Measurements from ENCODE around the gene ACOT11.

ACOT11 gene

DNA sequence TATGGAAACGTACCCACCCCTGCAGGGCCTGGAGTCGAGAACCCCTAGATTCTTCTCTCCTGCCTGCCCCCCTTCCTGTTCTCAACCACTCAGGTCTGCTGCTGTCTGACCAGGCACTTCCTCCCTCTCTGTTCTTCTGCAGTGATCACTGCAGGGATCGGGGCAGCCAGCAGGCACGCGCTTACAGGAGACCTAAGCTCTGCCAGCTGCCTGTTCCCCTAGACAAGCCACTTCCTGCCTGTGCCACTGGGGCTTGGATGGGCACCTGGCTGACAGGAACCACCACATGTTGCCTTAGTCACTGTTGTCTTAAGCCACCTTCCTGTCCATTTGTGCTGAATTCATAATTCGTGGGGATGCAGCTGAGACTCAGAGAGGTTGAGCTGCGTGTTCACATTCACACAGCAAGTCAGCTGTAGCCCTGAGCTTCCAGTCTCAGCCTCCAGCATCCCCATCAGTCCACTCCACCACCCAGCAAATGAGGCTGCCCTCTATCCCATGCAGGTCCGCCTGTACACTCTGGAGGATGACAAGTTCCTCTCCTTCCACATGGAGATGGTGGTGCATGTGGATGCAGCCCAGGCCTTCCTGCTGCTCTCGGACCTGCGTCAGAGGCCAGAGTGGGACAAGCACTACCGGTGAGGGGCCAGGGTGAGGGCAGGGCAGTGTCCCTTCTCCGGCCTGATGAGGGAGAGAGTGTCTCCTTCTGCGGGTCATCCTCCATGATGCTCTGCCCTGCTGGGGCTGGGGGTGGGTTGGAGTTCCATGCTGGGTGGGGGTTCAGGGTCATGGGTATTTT, 56.7 kb downstream of the ACOT11 start:
- DNase-seq (ENCODE audit: insufficient read length, low spot score) (no peak), FAIRE-seq (no peak)
- TF ChIP-seq POLR2AphosphoS5 (IDR thresholded peaks at IDR 0.05; ENCODE audit: low read depth, low read length) (no peak), SPI1 (IDR thresholded peaks at IDR 0.05; ENCODE audit: low read depth, low read length) (no peak), TAF1 (IDR thresholded peaks at IDR 0.05; ENCODE audit: low read depth, low read length) (no peak), POLR2A (IDR thresholded peaks at IDR 0.05; ENCODE audit: low read depth, low read length) (no peak), POU2F2 (IDR thresholded peaks at IDR 0.05; ENCODE audit: low read depth, low read length) (no peak), PAX5 (IDR thresholded peaks at IDR 0.05; ENCODE audit: insufficient read depth, low read length, severe bottlenecking) (no peak)

DNA sequence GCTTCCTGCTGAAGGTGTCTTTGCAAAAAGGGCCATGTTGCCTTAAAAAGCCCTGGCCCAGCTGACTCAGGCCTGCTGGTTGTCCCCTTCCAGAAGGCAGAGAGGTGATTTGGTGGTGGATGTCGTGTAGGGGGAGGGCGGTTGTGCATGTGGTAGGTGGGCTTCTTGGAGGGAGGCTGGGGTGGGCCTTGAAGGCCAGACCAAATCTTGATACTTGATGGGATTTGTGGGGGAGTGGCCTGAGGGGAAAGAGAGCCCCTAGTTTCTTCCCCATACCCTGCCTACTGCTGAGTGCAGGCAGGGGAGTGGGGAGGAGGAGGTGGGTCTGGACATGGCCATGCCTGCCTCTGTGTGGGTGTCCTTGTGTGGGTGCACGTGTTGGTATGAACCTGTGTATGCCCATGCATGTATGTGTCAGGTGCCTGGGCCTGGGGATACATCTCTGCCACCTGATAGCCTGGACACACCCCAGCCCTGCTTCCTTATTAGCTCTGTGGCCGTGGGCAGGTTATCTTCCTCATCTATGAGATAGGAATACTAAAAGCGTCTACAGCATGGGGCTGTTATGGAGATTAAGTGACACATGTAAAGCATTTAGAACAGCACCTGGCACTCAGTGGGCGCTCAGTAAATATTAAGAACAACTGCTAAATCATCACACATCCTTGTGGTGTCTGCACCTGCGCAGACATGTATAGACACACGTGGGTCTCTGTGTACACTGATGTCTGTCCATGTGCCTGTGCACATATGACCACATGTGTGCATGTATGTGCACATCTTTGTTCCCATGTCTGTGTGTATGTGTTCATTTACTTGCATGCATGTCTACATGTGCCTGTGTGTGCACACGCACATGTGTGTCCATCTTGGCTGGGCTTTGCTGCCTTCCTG, 58.3 kb downstream of the ACOT11 start:
- DNase-seq (ENCODE audit: insufficient read length, low spot score) (no peak), FAIRE-seq (no peak)
- TF ChIP-seq POU2F2 (IDR thresholded peaks at IDR 0.05; ENCODE audit: low read depth, low read length) (no peak), POLR2A (IDR thresholded peaks at IDR 0.05; ENCODE audit: low read depth, low read length) (no peak), POLR2AphosphoS5 (IDR thresholded peaks at IDR 0.05; ENCODE audit: low read depth, low read length) (no peak), SPI1 (IDR thresholded peaks at IDR 0.05; ENCODE audit: low read depth, low read length) (no peak), TAF1 (IDR thresholded peaks at IDR 0.05; ENCODE audit: low read depth, low read length) (no peak), PAX5 (IDR thresholded peaks at IDR 0.05; ENCODE audit: insufficient read depth, low read length, severe bottlenecking) (no peak)

DNA sequence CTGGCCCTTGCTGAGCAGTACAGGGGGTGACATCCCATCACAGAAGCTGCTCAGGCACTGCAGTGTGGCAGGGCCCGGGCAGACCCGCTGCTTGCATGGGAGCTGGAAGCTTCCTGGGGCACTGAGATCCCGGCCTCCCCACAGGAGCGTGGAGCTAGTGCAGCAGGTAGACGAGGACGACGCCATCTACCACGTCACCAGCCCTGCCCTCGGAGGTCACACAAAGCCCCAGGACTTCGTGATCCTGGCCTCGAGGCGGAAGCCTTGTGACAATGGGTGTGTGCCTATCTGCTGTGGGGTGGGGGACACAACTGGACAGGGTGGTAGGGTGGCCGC, 58.9 kb downstream of the ACOT11 start:
- FAIRE-seq (no peak), DNase-seq (ENCODE audit: insufficient read length, low spot score) (no peak)
- no peak for TF ChIP-seq POLR2A (IDR thresholded peaks at IDR 0.05; ENCODE audit: low read depth, low read length)
- TF ChIP-seq PAX5 (IDR thresholded peaks at IDR 0.05; ENCODE audit: insufficient read depth, low read length, severe bottlenecking) = no peak
- no peak for TF ChIP-seq POLR2AphosphoS5 (IDR thresholded peaks at IDR 0.05; ENCODE audit: low read depth, low read length)
- no peak for TF ChIP-seq SPI1 (IDR thresholded peaks at IDR 0.05; ENCODE audit: low read depth, low read length)
- no peak for TF ChIP-seq TAF1 (IDR thresholded peaks at IDR 0.05; ENCODE audit: low read depth, low read length)
- TF ChIP-seq POU2F2 (IDR thresholded peaks at IDR 0.05; ENCODE audit: low read depth, low read length) = no peak

GRCh38 chr1:54607821-54608565, 60.0 kb downstream of the ACOT11 start:
- FAIRE-seq (no peak), DNase-seq (ENCODE audit: insufficient read length, low spot score) (no peak)
- TF ChIP-seq SPI1 (IDR thresholded peaks at IDR 0.05; ENCODE audit: low read depth, low read length) = no peak
- TF ChIP-seq POU2F2 (IDR thresholded peaks at IDR 0.05; ENCODE audit: low read depth, low read length) = no peak
- TF ChIP-seq POLR2AphosphoS5 (IDR thresholded peaks at IDR 0.05; ENCODE audit: low read depth, low read length) = no peak
- TF ChIP-seq PAX5 (IDR thresholded peaks at IDR 0.05; ENCODE audit: insufficient read depth, low read length, severe bottlenecking) = no peak
- no peak for TF ChIP-seq POLR2A (IDR thresholded peaks at IDR 0.05; ENCODE audit: low read depth, low read length)
- no peak for TF ChIP-seq TAF1 (IDR thresholded peaks at IDR 0.05; ENCODE audit: low read depth, low read length)

- TF ChIP-seq SPI1 (IDR thresholded peaks at IDR 0.05; ENCODE audit: low read depth, low read length) = no peak
- TF ChIP-seq POLR2A (IDR thresholded peaks at IDR 0.05; ENCODE audit: low read depth, low read length) = no peak
- no peak for TF ChIP-seq PAX5 (IDR thresholded peaks at IDR 0.05; ENCODE audit: insufficient read depth, low read length, severe bottlenecking)
- no peak for TF ChIP-seq POLR2AphosphoS5 (IDR thresholded peaks at IDR 0.05; ENCODE audit: low read depth, low read length)
- TF ChIP-seq POU2F2 (IDR thresholded peaks at IDR 0.05; ENCODE audit: low read depth, low read length) = no peak
- no peak for TF ChIP-seq TAF1 (IDR thresholded peaks at IDR 0.05; ENCODE audit: low read depth, low read length)
- no peak for FAIRE-seq
- DNase-seq (ENCODE audit: insufficient read length, low spot score) = no peak
Measured at GRCh38 chr1:54608566-54609230, 60.7 kb downstream of the ACOT11 start.

GRCh38 chr1:54609301-54609921, 61.4 kb downstream of the ACOT11 start:
- FAIRE-seq (no peak), DNase-seq (ENCODE audit: insufficient read length, low spot score) (no peak)
- TF ChIP-seq POLR2AphosphoS5 (IDR thresholded peaks at IDR 0.05; ENCODE audit: low read depth, low read length) = no peak
- no peak for TF ChIP-seq POU2F2 (IDR thresholded peaks at IDR 0.05; ENCODE audit: low read depth, low read length)
- no peak for TF ChIP-seq SPI1 (IDR thresholded peaks at IDR 0.05; ENCODE audit: low read depth, low read length)
- TF ChIP-seq POLR2A (IDR thresholded peaks at IDR 0.05; ENCODE audit: low read depth, low read length) = no peak

DNA sequence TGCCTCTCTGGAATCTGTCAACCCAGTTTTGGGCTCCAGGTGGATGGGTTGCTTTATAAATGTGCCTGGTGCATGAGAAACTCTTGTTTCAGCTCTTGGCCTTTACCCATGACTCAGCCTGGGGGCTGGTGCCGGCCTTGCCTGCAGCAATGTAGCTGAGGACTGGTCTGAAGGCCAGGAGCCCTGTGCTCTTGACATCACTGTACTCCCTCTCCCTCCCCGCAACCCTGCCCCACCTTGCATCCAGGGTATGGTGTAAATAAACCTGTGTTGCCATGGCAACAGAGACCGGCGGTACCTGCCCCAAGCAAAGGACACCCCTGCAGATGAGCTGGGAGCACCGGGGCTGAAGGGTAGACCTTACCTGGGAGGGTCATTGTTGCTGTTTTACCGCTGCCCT, 62.0 kb downstream of the ACOT11 start:
- FAIRE-seq (no peak), DNase-seq (ENCODE audit: insufficient read length, low spot score) (no peak)
- no peak for TF ChIP-seq POLR2AphosphoS5 (IDR thresholded peaks at IDR 0.05; ENCODE audit: low read depth, low read length)
- TF ChIP-seq POU2F2 (IDR thresholded peaks at IDR 0.05; ENCODE audit: low read depth, low read length) = no peak
- no peak for TF ChIP-seq PAX5 (IDR thresholded peaks at IDR 0.05; ENCODE audit: insufficient read depth, low read length, severe bottlenecking)
- TF ChIP-seq TAF1 (IDR thresholded peaks at IDR 0.05; ENCODE audit: low read depth, low read length) = no peak
- TF ChIP-seq SPI1 (IDR thresholded peaks at IDR 0.05; ENCODE audit: low read depth, low read length) = no peak
- no peak for TF ChIP-seq POLR2A (IDR thresholded peaks at IDR 0.05; ENCODE audit: low read depth, low read length)
